HG02763 (cell line): ENCODE data around the gene NBAS.
A peak's percentile ranks its signal among the peaks of the same experiment; 100 is the strongest.

ENCODE experiments used
- ATAC-seq: cut with Tn5 transposase; IDR thresholded peaks from one replicate; pipeline ENCODE4 v1.9.1; 2021; ENCODE audit warnings: mild to moderate bottlenecking, moderate library complexity; ENCODE audit not compliant: unreplicated experiment

Gene NBAS

GRCh38 chr2:15181092-15181745 lies 379.9 kb downstream of the NBAS start:
- no peak for ATAC-seq

GRCh38 chr2:15180379-15180778 lies 380.8 kb downstream of the NBAS start:
- ATAC-seq, result no peak

GRCh38 chr2:15178946-15179345 lies 382.2 kb downstream of the NBAS start:
- no peak for ATAC-seq

DNA sequence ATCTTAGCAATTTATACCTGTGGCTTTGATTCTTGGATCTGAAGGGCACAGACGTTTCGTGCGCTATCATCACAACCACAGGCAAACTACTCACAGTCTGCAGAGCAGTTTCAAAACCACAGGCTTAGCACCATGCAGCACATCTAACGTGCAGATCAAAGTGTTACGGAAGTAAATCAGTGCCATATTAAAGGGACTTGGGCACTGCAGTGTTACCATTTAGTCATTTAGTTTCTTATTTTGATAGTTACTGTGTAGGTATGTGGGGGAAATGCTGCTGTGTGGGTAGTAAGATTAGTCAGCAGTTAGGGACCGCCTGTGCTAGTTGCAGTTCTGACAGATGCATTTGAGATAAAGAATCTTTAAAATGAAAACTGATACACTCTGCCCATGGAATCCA lies 384.0 kb downstream of the NBAS start:
- peak; percentile 94 for ATAC-seq

DNA sequence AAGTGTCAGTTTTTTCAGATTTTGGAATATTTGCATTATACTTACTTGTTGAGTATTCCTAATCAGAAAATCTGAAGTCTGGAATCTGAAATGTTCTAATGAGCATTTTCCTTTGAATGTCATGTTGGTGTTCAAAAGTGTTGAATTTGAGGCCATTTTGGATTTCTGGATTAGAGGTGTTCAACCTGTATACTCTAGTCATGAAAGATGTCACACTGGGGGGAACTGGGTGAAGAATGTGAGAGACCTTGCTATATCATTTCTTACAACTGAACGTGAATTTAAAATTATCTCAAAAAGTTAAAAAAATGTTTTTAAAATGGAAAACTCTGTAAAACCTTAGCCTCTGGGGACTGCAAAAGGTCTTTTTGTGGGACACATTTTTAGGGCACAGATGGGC lies 384.5 kb downstream of the NBAS start:
- ATAC-seq, result no peak

DNA sequence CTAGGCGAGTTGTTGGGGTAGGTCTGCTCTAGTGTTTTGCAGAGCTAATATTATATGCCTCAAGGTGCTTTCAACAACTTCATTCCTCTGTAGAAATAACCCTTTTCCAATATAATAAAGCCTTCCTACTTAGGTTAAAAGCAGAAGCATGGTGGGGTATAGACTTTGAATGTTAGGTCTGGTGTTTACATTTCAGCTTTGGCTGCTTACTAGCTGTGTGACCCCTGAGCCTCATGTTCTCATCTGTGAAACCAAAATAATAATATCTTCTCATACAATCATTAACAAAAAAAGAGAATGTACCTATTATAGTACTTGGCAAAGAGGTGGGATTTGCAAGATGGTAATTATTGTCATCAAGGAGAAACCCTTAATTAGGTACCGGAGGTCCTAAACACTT lies 386.6 kb downstream of the NBAS start:
- no peak for ATAC-seq

- ATAC-seq, result no peak
These were observed 387.6 kb downstream of the NBAS start for GRCh38 chr2:15173501-15173900.

DNA sequence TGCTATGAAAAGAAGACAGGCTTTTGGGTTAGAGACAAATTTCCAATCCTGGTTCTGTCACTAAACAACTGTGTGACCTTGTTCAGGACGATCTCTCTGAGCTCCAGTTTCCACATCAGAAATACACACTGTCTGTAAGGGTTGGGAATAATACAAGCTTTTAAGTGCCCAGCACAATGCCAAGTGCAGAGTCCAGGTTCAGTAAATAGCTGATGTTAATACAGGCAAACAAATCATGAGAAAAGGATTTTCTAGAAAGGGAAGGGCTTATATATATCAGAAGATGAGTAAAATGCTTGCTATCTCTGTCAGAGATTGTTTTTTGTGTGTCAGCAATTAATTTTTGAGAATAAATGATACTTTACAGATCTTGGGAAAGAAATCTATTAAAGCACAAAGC lies 388.3 kb downstream of the NBAS start:
- no peak for ATAC-seq

- ATAC-seq, result no peak
These were observed 390.9 kb downstream of the NBAS start for GRCh38 chr2:15170070-15170775.

GRCh38 chr2:15169326-15170069 lies 391.6 kb downstream of the NBAS start:
- no peak for ATAC-seq

GRCh38 chr2:15168116-15168515 lies 393.0 kb downstream of the NBAS start:
- no peak for ATAC-seq

DNA sequence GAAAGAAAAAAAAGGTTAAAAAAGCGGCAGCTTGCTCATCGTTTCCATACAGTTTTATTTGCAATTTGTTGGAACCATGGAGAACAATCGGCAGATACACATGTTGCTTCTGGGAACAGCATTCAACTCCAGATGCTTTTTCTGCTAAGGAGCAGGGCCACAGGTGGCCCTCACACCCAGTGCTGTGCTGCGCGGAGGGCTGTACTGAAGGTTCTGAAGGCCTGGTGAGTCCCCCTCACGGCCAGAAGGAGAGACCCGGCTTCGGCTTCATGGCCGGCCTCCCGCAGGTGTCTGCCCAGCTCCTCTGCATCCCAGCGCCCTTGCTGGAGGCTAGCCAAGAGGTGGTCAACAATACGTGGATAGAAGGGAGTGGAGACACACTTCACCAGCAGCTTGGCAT lies 394.3 kb downstream of the NBAS start:
- ATAC-seq, result no peak

DNA sequence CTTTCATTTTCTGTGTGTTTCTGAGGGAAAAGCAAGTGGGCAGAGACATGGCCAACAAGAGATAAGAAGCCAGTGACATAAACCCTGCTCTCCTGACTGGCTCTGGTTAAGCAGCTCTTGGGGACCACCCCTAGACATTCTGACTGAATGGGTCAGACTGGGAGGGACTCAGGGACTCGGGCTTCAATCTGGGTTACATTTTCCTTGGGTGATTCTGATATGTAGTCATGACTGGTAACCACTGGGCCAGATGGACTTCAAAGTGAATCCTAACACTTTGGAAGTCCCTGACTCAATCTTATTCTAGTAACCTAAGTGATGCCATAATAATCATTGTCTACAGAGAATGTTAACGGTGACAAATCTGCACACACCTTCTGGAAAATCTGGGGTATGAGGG lies 397.8 kb downstream of the NBAS start:
- no peak for ATAC-seq

DNA sequence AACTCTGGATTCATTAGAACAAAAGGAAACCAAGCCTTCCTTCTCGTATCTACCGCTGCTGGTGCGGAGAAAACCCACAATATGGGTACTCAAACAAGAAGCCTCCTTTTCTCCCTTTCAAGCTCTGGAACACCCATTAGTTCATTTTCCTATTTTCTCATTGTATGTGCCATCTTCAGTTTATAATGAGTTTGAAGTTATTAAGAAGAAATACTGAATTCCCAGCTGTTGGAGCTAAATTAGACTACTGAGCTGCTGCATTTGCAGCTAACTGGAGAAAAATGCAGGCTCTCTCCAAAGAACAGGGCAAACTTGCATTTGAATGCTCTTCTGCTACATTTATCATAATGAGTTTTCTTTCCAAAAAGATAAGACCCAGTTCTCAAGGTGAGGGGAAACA lies 398.5 kb downstream of the NBAS start:
- ATAC-seq, result no peak

- ATAC-seq, result no peak
These were observed 400.7 kb downstream of the NBAS start for GRCh38 chr2:15160201-15160991.

DNA sequence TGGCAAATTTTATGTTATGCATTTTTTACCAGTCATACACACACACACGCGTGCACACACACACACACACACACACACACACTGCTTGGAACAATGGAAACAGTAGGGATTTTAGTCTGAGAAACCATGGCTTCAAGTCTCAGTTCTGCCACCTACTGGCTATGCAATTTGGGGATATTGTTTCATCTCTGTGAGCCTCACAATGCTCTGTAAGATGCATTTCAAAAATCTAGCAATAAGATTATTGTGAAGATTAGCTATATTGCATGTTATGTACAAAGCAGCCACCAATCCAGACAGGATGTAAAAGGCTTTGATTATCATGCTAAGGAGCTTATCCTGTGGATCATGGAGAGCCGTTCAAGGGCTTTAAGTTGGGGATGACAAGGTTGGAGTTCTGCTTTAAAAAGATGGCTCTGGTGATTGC lies 401.4 kb downstream of the NBAS start:
- ATAC-seq, result no peak

GRCh38 chr2:15159206-15159605 lies 401.9 kb downstream of the NBAS start:
- no peak for ATAC-seq

DNA sequence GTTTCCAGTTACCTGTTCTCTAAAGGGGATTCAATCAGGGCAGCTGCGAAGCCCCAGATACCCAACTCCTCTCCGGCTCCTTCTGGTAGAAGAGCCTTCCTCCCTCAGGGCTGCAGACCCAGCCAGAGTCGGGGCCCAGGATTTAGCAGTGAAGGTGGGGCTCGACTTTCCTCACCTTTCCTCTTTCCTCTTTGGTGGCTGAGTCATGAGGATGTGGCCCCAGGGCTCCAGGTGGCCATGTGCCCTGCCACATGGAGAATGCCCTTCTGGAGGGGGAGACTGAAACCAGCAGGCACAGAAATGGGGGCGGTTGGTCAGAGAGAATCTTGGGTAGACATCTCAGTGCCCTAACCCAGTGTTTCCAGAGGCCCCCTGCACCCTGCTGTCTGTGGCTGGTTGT lies 402.6 kb downstream of the NBAS start:
- ATAC-seq, result no peak

DNA sequence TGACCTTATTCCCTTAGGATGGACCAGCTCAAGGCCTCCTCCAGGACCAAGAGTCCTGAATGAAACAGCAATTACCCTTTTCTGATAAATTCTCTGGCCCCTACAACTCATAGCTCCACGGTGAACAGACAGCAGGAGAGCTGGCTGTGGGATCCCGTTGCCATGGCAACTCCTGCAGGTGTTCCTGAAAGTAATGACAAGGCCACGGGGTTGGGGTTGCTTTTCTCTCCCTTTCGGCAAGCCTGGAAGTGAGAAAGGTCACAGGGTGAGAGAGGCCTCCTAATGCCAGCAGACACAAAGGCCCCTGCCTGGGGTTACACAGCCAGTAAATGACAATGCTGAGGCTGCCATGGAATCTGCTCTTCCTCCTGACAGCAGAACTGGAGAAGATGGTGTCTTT lies 403.0 kb downstream of the NBAS start:
- no peak for ATAC-seq

DNA sequence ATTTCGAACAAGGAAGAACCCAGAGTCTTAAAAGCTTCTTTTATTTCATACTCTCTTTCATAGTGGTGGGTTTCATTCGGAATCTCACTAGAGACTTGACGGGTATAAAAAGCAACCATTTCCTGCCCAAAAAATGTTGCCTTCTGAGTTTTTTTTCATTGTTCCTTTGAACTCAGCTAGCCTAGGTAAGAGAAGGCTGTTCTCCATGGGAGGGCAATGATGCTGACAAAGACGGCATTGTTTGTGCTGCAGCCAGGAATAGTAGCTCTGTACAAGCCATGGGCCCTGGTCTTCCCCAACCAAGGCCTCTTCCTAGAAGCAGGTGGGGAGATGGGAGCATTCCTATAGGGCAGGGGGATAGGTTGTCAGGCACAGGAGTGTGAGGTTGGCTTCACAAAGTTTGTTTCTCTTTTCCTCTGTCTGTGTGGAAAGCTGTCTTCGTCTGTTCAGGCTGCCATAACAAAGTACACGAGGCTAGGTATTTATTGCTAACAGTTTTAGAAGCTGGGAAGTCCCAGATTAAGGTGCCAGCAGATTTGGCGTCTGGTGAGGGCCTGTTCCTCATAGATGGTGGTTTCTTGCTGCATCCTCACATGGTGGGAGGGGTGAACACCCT lies 405.1 kb downstream of the NBAS start:
- no peak for ATAC-seq

DNA sequence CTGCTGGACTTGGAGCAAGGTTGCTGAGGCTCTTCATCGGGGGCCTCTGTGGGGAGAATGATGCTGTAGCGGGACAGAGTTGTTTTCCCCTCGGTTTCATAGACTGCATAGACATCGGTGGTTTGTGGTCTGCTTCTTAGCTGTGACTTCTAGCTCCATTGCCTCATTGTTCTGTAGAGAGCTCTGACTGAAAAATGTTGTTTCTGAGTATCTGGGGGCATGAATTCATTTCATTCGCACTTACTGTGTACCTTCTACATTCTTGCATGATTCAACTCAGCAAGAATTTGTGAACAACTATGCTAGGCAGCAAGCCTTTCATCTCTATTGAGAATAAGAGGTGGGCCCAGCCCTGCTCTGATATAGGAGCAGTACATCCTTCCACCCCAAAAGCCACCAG lies 406.8 kb downstream of the NBAS start:
- ATAC-seq, result no peak
